Mucosa of rectum (tissue), 2 donors: Measurements from ENCODE around the gene RCBTB1.
"Not testable (repeated sequence)": the region's sequence is repeated elsewhere in the genome, so short reads cannot be mapped to it uniquely, and the experiment has no call there.

Experiments
- H3K27ac ChIP-seq, 2 donors: one replicate each; pipeline ENCODE4 v1.7.0; 2013; ENCODE audit warnings: inconsistent platforms in 2 of 2, low read depth in 2 of 2, low read length in 2 of 2
- H3K27me3 ChIP-seq, 2 donors: one replicate each; pipeline ENCODE4 v1.7.0; 2013; ENCODE audit warnings: low read length in 2 of 2; ENCODE audit not compliant: control insufficient read depth in 2 of 2, insufficient read depth in 2 of 2
- H3K36me3 ChIP-seq, 2 donors: one replicate each; pipeline ENCODE4 v1.7.0; 2013; ENCODE audit warnings: low read length in 2 of 2; ENCODE audit not compliant: control insufficient read depth in 2 of 2, insufficient read depth in 2 of 2
- H3K4me1 ChIP-seq, 2 donors: one replicate each; pipeline ENCODE4 v1.7.0; 2013; ENCODE audit warnings: low read length in 2 of 2, mild to moderate bottlenecking in 1 of 2; ENCODE audit not compliant: control insufficient read depth in 2 of 2, insufficient read depth in 2 of 2
- H3K4me3 ChIP-seq, 2 donors: one replicate each; pipeline ENCODE4 v1.7.0; 2013; ENCODE audit warnings: low read length in 2 of 2
- H3K9ac ChIP-seq, 2 donors: one replicate each; pipeline ENCODE4 v1.7.0; 2013; ENCODE audit warnings: low read length in 2 of 2, low read depth in 1 of 2, mild to moderate bottlenecking in 1 of 2
- H3K9me3 ChIP-seq, 2 donors: one replicate each; pipeline ENCODE4 v1.7.0; 2013; ENCODE audit warnings: low read length in 2 of 2; ENCODE audit not compliant: control insufficient read depth in 2 of 2
- donor health status: healthy.
- donor health status: Normal muscosa, but diverticular disease.

The RCBTB1 gene

GRCh38 chr13:49580980-49581680 is 4.2 kb downstream of the RCBTB1 start:
- H3K9me3 ChIP-seq = no peaks in the 10 kb centered on the region
- H3K36me3 ChIP-seq = peaks cover 6 to 8% of the 10 kb centered on the region in 2 donors
- H3K27me3 ChIP-seq = no peaks in the 10 kb centered on the region
- H3K9ac ChIP-seq = no peak overlapping the region
- no peak overlapping the region for H3K4me3 ChIP-seq
- no peak overlapping the region for H3K27ac ChIP-seq
- H3K4me1 ChIP-seq = peaks cover 5% of the 10 kb centered on the region in 2 donors

- H3K27me3 ChIP-seq = no peaks in the 10 kb centered on the region
- no peak overlapping the region for H3K9ac ChIP-seq
- H3K27ac ChIP-seq = no peak overlapping the region
These were observed 5.9 kb downstream of the RCBTB1 start for GRCh38 chr13:49579501-49579900.

GRCh38 chr13:49571299-49572240 is 13.8 kb downstream of the RCBTB1 start:
- H3K27ac ChIP-seq = no peak overlapping the region
- no peaks in the 10 kb centered on the region for H3K27me3 ChIP-seq
- no peaks in the 10 kb centered on the region for H3K36me3 ChIP-seq
- no peaks in the 10 kb centered on the region for H3K4me1 ChIP-seq
- no peaks in the 10 kb centered on the region for H3K9me3 ChIP-seq
- H3K4me3 ChIP-seq = no peak overlapping the region
- no peak overlapping the region for H3K9ac ChIP-seq

More at GRCh38 chr13:49579501-49579900, 5.9 kb downstream of the RCBTB1 start:
- Histone ChIP-seq H3K36me3 (peaks cover 6 to 8% of the 10 kb centered on the region in 2 donors), H3K4me1 (peaks cover 0 to under 1% of the 10 kb centered on the region in 2 donors), H3K9me3 (no peaks in the 10 kb centered on the region), H3K4me3 (no peak overlapping the region)

- H3K27ac ChIP-seq = no peak overlapping the region
These were observed 15.2 kb downstream of the RCBTB1 start for GRCh38 chr13:49569993-49570689.

GRCh38 chr13:49567491-49567890 is 17.9 kb downstream of the RCBTB1 start:
- no peak overlapping the region for H3K9ac ChIP-seq
- H3K9me3 ChIP-seq = no peaks in the 10 kb centered on the region
- H3K4me3 ChIP-seq = no peak overlapping the region
- no peaks in the 10 kb centered on the region for H3K36me3 ChIP-seq
- no peak overlapping the region for H3K27ac ChIP-seq
- H3K4me1 ChIP-seq = no peaks in the 10 kb centered on the region
- H3K27me3 ChIP-seq = no peaks in the 10 kb centered on the region

More at GRCh38 chr13:49569993-49570689, 15.2 kb downstream of the RCBTB1 start:
- Histone ChIP-seq H3K36me3 (no peaks in the 10 kb centered on the region), H3K4me1 (no peaks in the 10 kb centered on the region), H3K27me3 (no peaks in the 10 kb centered on the region), H3K9ac (no peak overlapping the region), H3K9me3 (no peaks in the 10 kb centered on the region), H3K4me3 (no peak overlapping the region)

GRCh38 chr13:49566461-49566860 is 18.9 kb downstream of the RCBTB1 start:
- Histone ChIP-seq H3K4me3 (no peak overlapping the region), H3K27ac (no peak overlapping the region), H3K4me1 (no peaks in the 10 kb centered on the region), H3K9me3 (no peaks in the 10 kb centered on the region), H3K27me3 (no peaks in the 10 kb centered on the region), H3K36me3 (no peaks in the 10 kb centered on the region), H3K9ac (no peak overlapping the region)

- H3K9ac ChIP-seq, H3K4me1 ChIP-seq, H3K27ac ChIP-seq, H3K9me3 ChIP-seq, H3K36me3 ChIP-seq, H3K27me3 ChIP-seq, H3K4me3 ChIP-seq: not testable (repeated sequence)
These were observed 19.9 kb downstream of the RCBTB1 start for GRCh38 chr13:49565461-49565860.

- H3K36me3 ChIP-seq = peaks cover 0 to 6% of the 10 kb centered on the region in 2 donors
- no peaks in the 10 kb centered on the region for H3K27me3 ChIP-seq
- H3K4me3 ChIP-seq = no peak overlapping the region
- H3K27ac ChIP-seq = no peak overlapping the region
- peaks cover 0 to 3% of the 10 kb centered on the region in 2 donors for H3K4me1 ChIP-seq
- no peaks in the 10 kb centered on the region for H3K9me3 ChIP-seq
- H3K9ac ChIP-seq = no peak overlapping the region
These were observed 21.8 kb downstream of the RCBTB1 start for GRCh38 chr13:49563516-49563915.

GRCh38 chr13:49561062-49561410 is 24.3 kb downstream of the RCBTB1 start:
- Histone ChIP-seq H3K4me3 (no peak overlapping the region), H3K4me1 (peaks cover 0 to 3% of the 10 kb centered on the region in 2 donors), H3K27me3 (no peaks in the 10 kb centered on the region), H3K9me3 (no peaks in the 10 kb centered on the region), H3K9ac (no peak overlapping the region), H3K36me3 (peaks cover 0 to 9% of the 10 kb centered on the region in 2 donors), H3K27ac (no peak overlapping the region)
